Measurements from ENCODE around the gene PHAF1. TPM values are rescaled to one million over a fixed set of nuclear protein-coding genes. Genes with fewer than 3 reads are reported as not detected.

Gene PHAF1
- total RNA-seq, 2 donors from 2014 or later: 10.3 TPM

DNA sequence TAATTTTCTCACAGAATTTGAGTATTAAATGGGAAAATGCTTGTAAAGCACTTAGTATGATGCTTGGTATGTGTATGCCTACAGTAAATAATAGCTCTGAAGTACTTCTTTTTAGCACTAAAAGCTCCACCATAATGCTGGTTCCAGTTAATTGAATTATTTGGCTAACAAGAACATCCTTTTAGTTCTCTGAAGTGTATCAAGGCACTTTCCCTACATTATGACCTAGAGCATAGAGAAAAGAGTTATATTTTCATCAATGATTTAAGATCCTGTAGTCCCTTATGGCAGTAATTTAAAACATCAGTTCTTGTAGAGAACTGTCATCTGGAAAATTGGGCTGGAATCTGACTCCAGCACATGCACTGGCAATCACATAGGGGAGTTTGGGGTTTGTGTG lies 21.9 kb upstream of the PHAF1 start:
- Histone ChIP-seq H3K36me3 (no peaks in the 10 kb centered on the region), H3K27ac (no peak overlapping the region), H3K9me3 (no peaks in the 10 kb centered on the region), H3K27me3 (no peaks in the 10 kb centered on the region), H3K4me3 (no peak overlapping the region), H3K4me1 (no peaks in the 10 kb centered on the region)
- DNase-seq (ENCODE audit: low spot score): no peak
- TF ChIP-seq CTCF (IDR thresholded peaks at IDR 0.05): no peak

DNA sequence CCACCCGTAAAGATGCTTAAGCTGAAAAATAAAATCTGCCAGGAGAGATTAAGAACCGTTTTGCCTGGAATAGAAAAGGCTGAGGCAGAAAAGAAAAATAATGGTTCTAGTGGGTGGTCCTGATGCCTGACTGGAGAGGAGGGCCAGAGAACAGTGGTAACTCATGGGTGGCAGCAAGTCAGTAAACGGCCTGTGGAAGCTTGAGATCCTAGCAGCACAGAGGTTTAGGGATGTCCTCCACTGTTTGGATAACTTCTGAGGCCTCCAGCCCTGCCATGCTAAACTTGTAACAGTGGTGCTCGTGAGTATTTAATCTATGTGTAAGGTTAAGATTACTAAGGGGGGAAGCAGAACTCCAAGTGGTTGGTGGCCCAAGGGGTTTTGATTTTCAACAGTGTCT lies 21.2 kb upstream of the PHAF1 start:
- no peaks in the 10 kb centered on the region for H3K9me3 ChIP-seq
- no peaks in the 10 kb centered on the region for H3K36me3 ChIP-seq
- no peak overlapping the region for H3K27ac ChIP-seq
- no peak overlapping the region for H3K4me3 ChIP-seq
- DNase-seq (ENCODE audit: low spot score): no peak
- no peak for TF ChIP-seq CTCF (IDR thresholded peaks at IDR 0.05)
- H3K4me1 ChIP-seq: no peaks in the 10 kb centered on the region
- H3K27me3 ChIP-seq: no peaks in the 10 kb centered on the region

DNA sequence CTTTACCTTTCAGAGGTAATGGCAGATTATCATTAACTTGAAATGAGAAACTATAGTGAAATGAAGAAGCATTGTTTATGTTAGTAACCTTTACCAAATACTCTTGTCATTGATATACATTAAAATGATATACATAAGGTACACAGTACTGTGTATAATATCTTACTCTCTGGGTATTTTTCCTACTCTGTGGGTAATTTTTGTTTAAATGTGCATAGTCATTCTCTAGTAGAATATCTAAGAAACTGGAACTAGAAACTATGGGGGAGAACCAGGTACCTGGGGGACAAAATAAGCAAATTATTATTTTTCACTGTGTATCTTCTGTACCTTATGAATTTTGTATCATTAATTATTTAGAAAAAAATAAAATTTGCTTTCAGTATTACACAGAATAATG lies 20.6 kb upstream of the PHAF1 start:
- Histone ChIP-seq H3K9me3 (no peaks in the 10 kb centered on the region), H3K4me3 (no peak overlapping the region), H3K4me1 (no peaks in the 10 kb centered on the region), H3K27me3 (no peaks in the 10 kb centered on the region), H3K36me3 (no peaks in the 10 kb centered on the region), H3K27ac (no peak overlapping the region)
- DNase-seq (ENCODE audit: low spot score): no peak
- no peak for TF ChIP-seq CTCF (IDR thresholded peaks at IDR 0.05)

GRCh38 chr16:67091906-67092566 lies 17.7 kb upstream of the PHAF1 start:
- Histone ChIP-seq H3K27ac (no peak overlapping the region), H3K4me1 (no peaks in the 10 kb centered on the region), H3K9me3 (no peaks in the 10 kb centered on the region), H3K4me3 (no peak overlapping the region), H3K36me3 (no peaks in the 10 kb centered on the region), H3K27me3 (no peaks in the 10 kb centered on the region)
- DNase-seq (ENCODE audit: low spot score): no peak
- TF ChIP-seq CTCF (IDR thresholded peaks at IDR 0.05): no peak

DNA sequence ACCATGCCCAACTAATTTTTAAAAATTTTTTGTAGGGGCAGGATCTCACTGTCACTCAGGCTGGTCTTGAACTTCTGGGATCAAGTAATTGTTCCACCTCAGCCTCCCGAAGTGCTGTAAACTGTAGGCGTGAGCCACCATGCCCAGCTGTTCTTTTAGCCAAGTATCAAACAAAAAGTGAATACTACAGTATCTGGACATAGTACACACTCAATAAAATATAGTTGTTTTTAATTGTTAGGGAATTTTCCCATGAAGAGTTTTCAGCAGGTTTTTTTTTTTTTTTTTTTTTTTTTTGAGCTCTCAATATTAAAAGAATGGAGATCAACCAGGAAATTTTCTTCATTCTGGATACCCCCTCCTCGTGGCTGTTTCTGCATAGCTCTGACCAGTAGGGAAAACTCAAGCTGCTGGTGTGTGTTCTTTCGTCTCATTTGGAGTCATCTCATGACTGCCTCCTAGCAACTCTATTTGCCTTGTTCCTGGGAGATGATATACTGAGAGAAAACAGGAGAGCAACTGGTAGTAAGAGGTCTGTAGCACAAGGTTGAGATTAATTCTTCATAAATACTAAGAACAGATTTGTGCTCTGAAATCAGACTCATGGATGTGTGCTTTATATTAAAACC lies 16.5 kb upstream of the PHAF1 start:
- Histone ChIP-seq H3K27ac (no peak overlapping the region), H3K27me3 (no peaks in the 10 kb centered on the region), H3K4me3 (no peak overlapping the region), H3K9me3 (no peaks in the 10 kb centered on the region), H3K4me1 (no peaks in the 10 kb centered on the region), H3K36me3 (no peaks in the 10 kb centered on the region)
- DNase-seq (ENCODE audit: low spot score): no peak
- no peak for TF ChIP-seq CTCF (IDR thresholded peaks at IDR 0.05)

DNA sequence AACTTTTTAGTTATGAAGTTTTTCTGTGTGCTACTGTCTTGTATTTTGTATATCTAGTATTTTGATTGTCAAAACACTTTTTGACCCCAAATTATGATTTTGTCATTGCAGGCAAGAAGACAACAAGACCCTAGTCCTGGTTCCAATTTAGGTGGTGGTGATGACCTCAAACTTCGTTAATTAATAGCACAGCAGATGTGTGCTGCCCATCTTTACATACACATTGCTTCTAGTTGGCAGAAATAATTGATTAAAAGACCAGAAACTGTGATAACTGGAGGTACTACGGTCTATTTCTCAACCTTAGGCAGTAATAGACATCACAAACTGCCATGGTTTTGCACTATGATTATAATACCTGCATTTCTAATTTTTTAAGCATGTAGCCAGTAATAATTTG lies 11.1 kb upstream of the PHAF1 start:
- no peaks in the 10 kb centered on the region for H3K4me1 ChIP-seq
- H3K27me3 ChIP-seq: no peaks in the 10 kb centered on the region
- TF ChIP-seq CTCF (IDR thresholded peaks at IDR 0.05): no peak
- no peaks in the 10 kb centered on the region for H3K9me3 ChIP-seq
- peaks cover 18% of the 10 kb centered on the region for H3K36me3 ChIP-seq
- no peak overlapping the region for H3K27ac ChIP-seq
- no peak overlapping the region for H3K4me3 ChIP-seq
- no peak for DNase-seq (ENCODE audit: low spot score)

All from right atrium auricular region (tissue), 2 donors.